GM12891 (cell line): ENCODE measurements around the gene SGCE.

Experiments
- PAX5 ChIP-seq: IDR thresholded peaks from 2 replicates; pipeline ENCODE4 v1.6.1; 2011; ENCODE audit warnings: low read length, moderate library complexity, mild to moderate bottlenecking; ENCODE audit not compliant: insufficient read depth, severe bottlenecking
- POLR2A ChIP-seq: IDR thresholded peaks from 2 replicates; pipeline ENCODE4 v1.6.1; 2011; ENCODE audit warnings: low read depth, low read length, control low read depth
- POLR2AphosphoS5 ChIP-seq: IDR thresholded peaks from 2 replicates; pipeline ENCODE4 v1.6.1; 2011; ENCODE audit warnings: low read depth, low read length, control low read depth
- POU2F2 ChIP-seq: IDR thresholded peaks from 2 replicates; pipeline ENCODE4 v1.6.1; 2011; ENCODE audit warnings: low read depth, mild to moderate bottlenecking, control low read depth, low read length, moderate library complexity
- SPI1 ChIP-seq: IDR thresholded peaks from 2 replicates; pipeline ENCODE4 v1.6.1; 2011; ENCODE audit warnings: low read depth, low read length, control low read depth
- TAF1 ChIP-seq: IDR thresholded peaks from 2 replicates; pipeline ENCODE4 v1.6.1; 2011; ENCODE audit warnings: low read depth, low read length, control low read depth

DNA sequence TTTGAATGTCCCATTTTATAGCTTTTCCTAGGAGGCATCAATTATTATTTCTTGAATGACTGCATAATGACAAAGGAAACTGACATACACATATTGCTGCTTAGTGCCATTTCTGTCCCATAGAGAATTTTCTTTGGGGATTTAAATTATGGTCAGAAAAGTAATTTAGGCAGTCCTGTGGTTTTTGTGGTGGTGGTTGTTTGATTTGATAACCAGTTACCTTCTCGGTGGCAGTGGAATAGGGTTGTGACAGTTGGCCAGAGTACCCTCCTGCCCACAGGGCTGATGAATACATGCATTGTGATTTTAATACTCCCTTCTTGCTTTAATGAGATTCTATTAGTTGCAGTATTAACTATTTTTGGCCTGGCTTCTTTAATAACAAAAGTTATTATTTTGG lies 6.6 kb upstream of the SGCE start:
- TF ChIP-seq TAF1 (no peak), POLR2A (no peak), POLR2AphosphoS5 (no peak), POU2F2 (no peak), SPI1 (no peak), PAX5 (no peak)
